LNCaP clone FGC (cell line): Measurements from ENCODE around the gene ACSL1.
"Not testable (repeated sequence)": the region's sequence is repeated elsewhere in the genome, so short reads cannot be mapped to it uniquely, and the experiment has no call there.

Experiments
- DNase-seq: peaks from one replicate; pipeline ENCODE4 v3.0.0-alpha.2; 2011; ENCODE audit warnings: low read depth
- H3K4me3 ChIP-seq: 2 replicates; pipeline ENCODE4 v1.5.1; 2011; ENCODE audit warnings: mild to moderate bottlenecking, low read depth, low read length, control low read depth
- CTCF ChIP-seq: IDR thresholded peaks from 2 replicates; pipeline ENCODE4 v1.5.1; 2012; ENCODE audit warnings: mild to moderate bottlenecking; ENCODE audit not compliant: control insufficient read depth, insufficient read depth; ENCODE audit errors: extremely low read depth

The ACSL1 gene

GRCh38 chr4:184784628-184785257, 41.0 kb downstream of the ACSL1 start:
- H3K4me3 ChIP-seq = no peak overlapping the region
- DNase-seq = no peak
- TF ChIP-seq CTCF = no peak

- TF ChIP-seq CTCF = no peak
- H3K4me3 ChIP-seq = no peak overlapping the region
- no peak for DNase-seq
Observed at GRCh38 chr4:184782731-184783373, 42.9 kb downstream of the ACSL1 start.

- H3K4me3 ChIP-seq, DNase-seq: not testable (repeated sequence)
Observed at GRCh38 chr4:184779160-184779559, 46.6 kb downstream of the ACSL1 start.

GRCh38 chr4:184778325-184778724, 47.4 kb downstream of the ACSL1 start:
- no peak overlapping the region for H3K4me3 ChIP-seq
- no peak for TF ChIP-seq CTCF
- no peak for DNase-seq

GRCh38 chr4:184776821-184777220, 48.9 kb downstream of the ACSL1 start:
- no peak for DNase-seq
- TF ChIP-seq CTCF = no peak
- no peak overlapping the region for H3K4me3 ChIP-seq

- no peak for TF ChIP-seq CTCF
- no peak overlapping the region for H3K4me3 ChIP-seq
- peak; percentile 52 for DNase-seq
Observed at GRCh38 chr4:184775854-184776555, 49.8 kb downstream of the ACSL1 start.

- DNase-seq = no peak
- no peak for TF ChIP-seq CTCF
- H3K4me3 ChIP-seq = no peak overlapping the region
Observed at GRCh38 chr4:184774152-184774551, 51.6 kb downstream of the ACSL1 start.
